GM21423 (cell line): ENCODE data around the gene CRIM1.

Experiments
- ATAC-seq: cut with Tn5 transposase; IDR thresholded peaks from one replicate; pipeline ENCODE4 v1.9.1; 2021; ENCODE audit warnings: mild to moderate bottlenecking, moderate library complexity; ENCODE audit not compliant: unreplicated experiment

Gene CRIM1

DNA sequence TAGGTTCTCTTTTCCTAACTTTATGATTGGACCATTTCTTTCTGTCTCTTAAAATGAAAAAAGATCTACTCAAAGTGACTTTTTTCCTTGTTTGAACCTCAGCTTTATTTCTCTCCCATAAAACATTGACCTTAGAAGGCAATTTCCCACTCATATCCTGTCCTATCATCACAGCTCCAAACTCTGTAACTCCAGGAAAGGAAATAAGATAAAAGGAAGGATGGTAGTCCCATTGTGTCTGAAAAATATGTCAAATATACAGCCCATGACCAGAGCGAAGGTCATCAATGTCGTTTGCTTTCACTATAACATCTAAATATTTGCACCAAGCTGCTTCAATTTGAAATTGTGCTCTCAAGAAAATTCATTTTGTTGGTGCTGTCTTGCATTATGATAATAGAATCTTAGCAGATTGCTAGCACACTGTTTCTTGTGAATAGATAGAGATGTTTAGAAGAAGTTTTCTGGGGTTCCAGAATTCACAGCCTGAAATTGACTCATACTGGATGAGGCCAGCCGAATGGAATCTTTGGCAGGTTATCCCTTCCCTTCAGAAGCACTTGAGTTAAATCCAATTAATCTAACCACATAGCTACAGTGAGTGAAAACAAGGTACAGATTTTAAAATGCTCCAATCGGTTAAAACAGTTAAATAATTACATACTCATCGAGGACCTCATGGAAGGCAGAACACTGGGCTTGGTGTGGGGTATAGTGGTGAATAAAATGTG lies 95.1 kb downstream of the CRIM1 start:
- no peak for ATAC-seq

GRCh38 chr2:36451512-36451911 lies 95.9 kb downstream of the CRIM1 start:
- ATAC-seq, result no peak

- no peak for ATAC-seq
Observed at GRCh38 chr2:36452260-36452659, 96.7 kb downstream of the CRIM1 start.

GRCh38 chr2:36453652-36454051 lies 98.1 kb downstream of the CRIM1 start:
- no peak for ATAC-seq

DNA sequence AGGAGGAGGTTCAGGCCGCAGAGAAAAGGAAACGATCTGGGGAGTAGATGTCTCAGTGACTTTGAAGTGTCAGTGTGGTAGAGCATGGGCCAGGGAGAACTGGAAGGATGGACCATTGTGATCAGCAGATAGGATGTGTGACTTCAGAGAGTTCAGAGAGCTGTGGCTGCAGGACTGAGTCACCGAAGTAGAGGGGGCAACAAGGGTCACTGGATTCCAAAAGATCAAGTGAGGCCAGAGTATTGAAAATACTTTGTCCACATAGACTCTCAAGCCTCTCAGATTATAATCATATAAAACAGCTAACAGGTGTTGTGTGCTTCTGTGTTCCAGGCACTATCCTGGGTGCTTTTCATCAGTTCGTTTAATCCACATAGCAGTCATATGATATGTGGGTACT lies 99.4 kb downstream of the CRIM1 start:
- no peak for ATAC-seq

DNA sequence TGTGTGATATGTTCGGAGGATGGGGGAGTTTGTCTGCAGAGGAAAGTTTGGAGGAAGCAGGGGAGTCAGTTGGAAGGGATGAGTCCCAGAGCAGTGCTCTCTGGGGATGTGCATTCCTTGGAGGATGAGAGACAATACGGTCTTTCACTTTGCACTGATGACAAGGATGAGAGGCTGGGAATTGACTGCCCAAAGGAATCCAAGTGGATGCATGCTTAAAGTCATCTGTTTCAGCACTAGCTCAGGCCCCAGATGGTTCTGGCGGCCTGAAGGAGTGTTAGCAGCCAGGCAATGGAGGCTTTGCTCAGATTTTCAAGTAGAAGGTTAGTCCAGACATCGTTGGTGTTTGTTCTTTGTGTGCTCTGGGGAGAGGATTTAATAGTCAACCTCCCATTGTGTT lies 100.2 kb downstream of the CRIM1 start:
- ATAC-seq, result no peak

DNA sequence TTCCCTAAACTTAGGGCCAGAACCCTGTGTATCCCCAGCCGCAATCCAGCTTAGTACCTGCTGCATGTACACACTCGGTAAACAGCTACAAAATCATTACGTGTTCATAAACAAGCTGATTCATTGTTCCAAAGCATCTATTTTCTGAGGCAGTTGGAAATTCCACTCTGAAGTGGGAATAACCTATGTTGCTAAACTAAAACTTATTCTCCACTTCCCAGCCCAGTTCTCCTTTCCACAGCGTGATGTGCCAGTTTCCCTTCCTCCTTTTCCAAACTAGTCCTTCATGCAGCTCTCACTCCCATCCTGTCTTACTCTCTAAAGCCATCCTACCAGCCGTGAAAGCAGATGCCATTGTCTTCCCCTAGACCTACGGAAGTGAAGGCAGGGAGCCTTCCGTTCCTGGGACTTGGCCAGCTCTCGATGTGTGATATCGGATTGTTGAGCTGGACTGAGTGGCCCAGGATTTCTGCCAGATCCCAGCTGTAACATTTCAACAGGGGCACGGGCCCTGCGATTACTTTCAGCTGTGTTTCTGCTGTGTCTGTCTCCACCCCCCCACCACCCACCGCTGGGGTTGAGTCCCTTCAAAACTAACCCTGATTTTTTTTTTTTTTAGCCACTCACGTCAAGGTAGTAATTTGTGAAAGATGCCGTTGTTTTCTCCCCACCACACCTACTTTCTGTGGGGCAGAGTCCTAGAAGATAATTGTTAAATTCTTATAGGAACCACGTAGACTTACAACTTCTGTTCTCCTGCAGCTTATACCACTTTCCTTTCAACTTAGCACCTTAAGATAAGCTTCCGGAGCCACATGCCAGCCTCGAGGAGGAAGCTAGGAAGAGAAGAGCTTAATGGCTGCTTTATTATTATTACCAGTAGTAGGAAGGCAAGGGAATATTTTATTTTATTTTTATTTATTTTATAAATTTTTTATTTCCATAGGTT lies 100.9 kb downstream of the CRIM1 start:
- no peak for ATAC-seq

- ATAC-seq, result no peak
Observed at GRCh38 chr2:36458106-36458505, 102.5 kb downstream of the CRIM1 start.

- ATAC-seq, result no peak
Observed at GRCh38 chr2:36459725-36460137, 104.2 kb downstream of the CRIM1 start.

DNA sequence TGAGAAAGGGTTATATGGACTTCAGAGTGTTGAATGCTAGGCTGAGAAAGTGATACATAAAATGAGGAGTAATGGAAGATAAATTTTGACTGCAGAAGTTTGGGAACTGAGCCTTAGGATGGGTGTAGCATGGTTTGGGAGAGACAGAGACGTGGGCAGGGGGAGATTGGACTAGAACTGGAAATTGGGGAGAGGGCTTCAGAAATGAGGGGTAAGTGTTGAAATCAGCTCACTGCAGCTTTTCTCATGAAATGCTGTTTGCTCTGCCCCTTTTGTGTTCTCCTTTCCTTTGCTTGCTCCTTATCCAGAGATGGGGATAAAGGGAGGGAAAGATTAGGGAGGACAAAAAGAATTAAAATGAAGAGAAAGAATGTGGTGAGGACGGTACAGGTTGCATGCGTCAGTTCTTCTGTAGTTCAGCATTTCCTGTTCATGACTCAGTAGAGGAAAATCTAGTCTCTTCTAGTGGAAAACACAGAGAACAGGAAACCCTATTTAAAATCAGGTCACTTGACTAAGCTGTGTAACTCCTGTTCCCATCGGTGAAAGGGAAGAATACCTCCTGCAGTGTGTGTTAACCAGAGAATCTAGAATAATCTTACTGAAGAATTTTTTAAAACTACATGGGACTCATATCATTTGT lies 105.6 kb downstream of the CRIM1 start:
- ATAC-seq, result peak; percentile 70

DNA sequence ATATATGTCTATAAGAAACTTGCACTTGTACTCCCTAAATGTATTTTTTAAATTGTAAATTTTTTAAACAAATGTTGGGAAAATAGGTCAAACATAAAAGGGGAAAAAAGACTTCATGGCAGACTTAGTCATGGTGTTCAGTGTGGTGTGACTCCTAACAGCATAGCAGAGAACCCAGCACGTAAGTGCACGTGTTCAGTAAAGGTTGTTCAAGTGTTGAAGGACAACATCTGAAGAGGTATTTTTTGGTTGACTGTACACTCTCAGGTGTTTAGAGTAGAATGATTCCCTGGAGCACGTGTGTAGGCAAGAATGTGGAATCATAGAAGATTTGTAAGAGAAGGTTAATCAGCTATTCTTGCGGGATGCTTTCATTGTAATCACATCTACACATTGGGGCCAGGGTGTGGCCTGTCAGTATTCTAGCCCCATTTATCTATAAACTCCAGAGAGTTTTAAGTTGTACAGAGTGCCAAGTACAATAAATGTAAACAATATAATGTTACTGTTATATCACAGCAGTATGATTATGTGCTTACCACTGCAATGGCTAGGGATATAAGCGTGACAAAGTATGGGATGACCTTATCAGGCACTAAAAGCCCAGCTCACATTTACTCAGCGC lies 106.8 kb downstream of the CRIM1 start:
- no peak for ATAC-seq

DNA sequence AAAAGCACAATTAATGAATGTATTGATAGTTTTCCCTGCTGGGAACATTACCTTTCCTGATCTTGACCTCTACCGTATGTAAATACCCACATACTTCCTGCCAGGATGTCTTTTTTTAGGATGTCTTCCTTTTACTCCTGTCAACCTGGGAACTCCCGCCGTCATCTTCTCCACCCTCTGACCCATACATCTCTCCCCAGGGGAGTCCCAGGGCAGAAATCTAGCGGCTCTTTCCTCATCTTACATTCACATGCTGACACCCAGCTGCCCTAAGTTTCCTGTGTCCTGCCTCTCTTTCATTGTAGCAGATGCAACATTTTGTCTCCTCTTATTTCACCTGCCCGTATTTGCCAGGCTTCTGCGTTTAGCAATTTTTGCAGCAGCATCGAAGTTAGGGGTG lies 107.8 kb downstream of the CRIM1 start:
- no peak for ATAC-seq

DNA sequence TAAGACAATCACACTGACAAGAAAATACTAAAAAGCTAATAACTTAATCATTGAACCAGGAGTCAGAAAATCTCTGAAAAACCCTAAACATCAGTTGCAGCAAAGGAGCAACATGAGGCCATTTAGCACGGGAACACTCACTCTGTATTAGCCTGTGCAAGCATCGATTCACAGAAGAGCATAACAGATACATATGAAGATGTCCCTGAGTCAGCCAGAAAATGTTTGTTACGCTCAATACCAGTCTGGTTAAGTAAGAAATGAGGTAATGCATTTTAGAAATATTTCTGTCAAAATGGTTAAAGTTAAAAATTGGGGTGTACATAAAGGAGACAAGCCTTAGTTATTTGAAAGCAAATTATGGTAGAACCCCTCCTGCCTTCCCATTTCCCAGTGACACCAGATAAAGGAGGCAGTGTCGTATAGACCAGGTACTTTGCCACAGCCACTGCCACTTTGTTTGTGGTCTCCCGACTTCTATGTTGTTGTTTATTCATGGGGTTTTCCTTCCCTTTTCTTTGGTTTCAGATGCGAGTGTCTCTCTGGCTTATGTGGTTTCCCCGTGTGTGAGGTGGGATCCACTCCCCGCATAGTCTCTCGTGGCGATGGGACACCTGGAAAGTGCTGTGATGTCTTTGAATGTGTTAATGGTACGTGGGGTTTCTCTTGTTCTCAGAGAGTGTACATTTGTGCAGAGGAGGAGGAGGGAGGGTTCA lies 108.6 kb downstream of the CRIM1 start:
- ATAC-seq, result no peak

DNA sequence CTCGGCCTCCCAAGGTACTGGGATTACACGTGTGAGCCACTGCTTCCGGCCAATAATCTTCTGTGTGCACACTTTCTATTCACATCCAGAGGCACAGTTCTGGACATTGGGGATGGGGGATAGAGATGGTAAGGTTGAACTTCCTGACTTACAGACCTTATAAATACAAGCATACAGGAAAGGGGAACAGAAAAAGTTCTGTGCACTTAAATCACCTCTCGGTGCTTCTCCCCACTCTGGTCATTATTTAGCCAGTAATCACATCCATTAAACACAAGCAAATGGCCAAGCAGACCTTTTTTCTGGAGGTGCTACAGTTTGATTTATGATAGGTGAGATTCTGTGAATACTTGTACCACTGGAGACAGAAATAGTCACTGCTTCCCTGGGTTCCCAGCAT lies 110.6 kb downstream of the CRIM1 start:
- peak; percentile 40 for ATAC-seq

DNA sequence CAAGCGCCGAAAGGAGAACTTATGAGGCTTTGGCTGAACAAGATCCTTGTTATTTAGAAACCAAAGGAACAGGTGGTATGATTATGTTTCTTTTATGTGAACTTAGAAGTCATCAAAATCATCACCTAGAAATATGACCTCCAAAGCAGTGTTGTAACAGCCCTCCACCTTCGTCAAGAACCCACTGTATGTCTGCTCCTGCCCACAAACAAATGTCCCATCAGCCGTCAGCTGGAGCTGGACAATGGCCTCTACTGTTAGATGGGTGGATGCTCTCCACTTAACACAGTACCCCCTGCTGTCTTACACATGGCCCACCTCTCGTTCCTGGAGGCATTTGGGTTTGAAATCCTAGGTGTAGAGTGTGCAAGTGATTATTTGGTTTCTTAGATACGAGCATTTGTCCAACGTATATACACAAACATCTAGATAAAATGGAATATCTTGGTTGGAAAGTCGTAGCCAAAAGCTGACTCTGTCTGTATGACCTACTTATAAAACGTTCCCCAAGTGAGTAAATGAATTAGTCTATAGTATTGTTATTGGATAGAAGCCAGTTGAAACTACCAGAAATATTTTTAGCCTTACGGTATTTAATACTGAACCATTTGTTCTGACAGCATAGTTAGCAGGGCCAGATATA lies 113.0 kb downstream of the CRIM1 start:
- ATAC-seq, result no peak

GRCh38 chr2:36469106-36469477 lies 113.5 kb downstream of the CRIM1 start:
- no peak for ATAC-seq

GRCh38 chr2:36469710-36470109 lies 114.1 kb downstream of the CRIM1 start:
- ATAC-seq, result no peak

DNA sequence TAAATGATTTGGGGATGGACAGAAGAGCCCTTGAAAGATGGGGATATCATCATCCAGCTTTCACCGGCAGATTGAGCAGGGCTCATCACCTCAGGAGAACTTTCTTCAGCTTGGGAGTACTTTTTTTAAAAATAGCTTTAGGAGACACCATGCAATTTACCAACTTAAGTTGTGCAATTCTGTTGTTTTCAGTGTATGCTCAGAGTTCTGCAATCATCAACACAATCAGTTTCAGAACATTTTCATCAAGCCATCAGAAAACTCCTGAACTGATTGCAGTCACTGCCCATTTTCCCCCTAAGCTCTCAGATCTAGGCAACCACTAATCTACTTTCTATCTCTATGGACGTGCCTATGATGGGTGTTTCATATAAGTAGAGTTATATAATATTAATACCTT lies 117.7 kb downstream of the CRIM1 start:
- no peak for ATAC-seq

GRCh38 chr2:36476411-36476810 lies 120.8 kb downstream of the CRIM1 start:
- no peak for ATAC-seq

DNA sequence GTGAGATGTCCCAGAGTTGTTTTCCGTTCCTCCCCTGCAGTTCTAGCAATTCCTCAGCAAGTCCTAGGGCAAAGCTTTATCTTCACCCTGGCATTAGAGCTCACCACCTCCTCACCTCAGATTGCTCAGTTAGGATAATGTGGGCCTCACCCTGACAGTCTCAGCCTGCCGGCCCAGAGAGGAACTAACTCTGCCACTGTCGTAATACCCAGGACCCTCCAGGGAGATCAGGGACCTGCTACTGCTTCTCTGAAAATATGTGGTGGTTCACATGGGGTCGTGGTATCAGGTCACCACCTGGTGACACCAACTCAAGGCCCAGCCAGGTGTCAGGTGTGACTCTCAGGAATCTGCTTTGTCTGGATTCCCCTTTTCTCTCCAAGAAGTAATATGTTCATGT lies 121.7 kb downstream of the CRIM1 start:
- no peak for ATAC-seq
